ENCODE data around the gene MLXIP.
"Not testable (repeated sequence)": the region's sequence is repeated elsewhere in the genome, so short reads cannot be mapped to it uniquely, and the experiment has no call there.

MLXIP gene

DNA sequence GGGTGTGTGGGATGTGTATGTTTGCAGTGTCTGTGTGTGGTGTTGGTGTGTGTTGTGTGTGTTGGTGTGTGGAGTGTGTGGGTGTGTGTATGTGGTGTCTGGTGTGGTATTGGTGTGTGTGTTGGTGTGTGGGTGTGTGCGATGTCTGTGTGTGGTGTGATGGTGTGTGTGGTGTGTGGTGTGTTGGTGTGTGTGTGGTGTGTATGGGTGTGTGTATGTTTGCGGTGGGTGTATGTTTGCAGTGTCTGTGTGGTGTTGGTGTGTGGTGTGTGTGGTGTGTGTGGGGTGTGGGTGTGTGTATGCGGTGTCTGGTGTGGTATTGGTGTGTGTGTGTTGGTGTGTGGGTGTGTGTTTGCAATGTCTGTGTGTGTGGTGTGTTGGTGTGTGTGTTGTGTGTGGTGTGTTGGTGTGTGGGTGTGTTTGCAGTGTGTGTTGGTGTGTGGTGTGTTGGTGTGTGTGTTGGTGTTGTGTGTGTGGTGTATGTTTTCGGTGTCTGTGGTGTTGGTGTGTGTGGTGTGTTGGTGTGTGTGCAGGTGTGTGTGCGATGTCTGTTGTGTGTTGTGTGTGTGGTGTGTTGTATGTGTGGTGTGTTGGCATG is 15.7 kb downstream of the MLXIP start:
- FAIRE-seq (no peak), DNase-seq (ENCODE audit: extremely low spot score, insufficient read length, low read depth) (no peak)

DNA sequence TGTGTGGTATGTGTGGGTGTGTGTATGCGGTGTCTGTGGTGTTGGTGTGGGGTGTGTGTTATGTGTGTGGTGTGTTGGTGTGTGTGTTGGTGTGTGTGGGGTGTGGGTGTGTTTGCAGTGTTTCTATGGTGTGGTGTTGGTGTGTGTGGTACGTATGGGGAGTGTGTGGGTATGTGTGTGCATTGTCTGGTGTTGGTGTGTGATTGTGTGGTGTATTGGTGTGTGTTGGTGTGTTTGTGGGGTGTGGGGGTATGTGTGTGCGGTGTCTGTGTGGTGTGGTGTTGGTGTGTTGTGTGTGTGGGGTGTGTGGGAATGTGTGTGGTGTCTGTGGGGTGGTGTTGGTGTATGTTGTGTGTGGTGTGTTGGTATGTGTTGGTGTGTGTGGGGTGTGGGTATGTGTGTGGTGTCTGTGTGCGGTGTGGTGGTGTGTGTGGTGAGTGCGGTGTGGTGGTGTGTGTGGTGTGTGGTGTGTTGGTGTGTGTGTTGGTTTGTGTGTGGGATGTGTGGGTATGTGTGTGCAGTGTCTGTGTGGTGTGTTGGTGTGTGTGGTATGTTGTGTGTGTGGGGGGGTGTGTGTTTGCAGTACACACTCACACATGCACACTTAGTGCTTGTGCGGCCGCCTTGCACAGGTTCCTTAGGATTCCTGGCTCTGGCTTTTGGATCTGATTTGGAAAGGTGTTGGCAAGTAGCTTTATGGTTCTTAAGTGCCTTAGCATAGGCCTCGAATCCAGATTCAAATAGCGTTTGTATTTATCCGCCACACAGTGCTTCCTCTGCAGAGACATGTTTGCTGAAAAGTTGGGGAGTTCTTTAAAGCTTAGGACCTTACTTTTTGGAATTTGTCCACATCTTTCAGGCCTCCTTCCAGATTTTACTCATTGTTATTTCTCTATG is 16.4 kb downstream of the MLXIP start:
- no peak for DNase-seq (ENCODE audit: extremely low spot score, insufficient read length, low read depth)
- no peak for FAIRE-seq

DNA sequence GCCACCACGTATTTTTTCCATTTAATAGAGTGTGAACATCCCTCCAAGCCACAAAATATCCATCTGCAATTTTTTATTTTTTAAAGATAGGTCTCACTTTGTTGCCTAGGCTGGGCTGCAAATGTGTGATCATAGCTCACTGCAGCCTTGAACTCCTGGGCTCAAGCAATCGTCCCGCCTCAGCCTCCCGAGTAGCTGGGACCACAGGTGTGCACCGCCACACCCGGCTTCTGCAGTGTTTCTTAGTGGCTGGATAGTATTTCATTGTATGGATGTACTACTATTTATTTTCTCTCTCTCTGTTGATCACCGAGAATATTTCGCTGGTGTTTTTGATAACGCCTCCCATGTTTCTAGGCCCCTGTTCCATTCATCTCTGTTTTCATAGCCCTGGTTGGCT is 17.5 kb downstream of the MLXIP start:
- no peak for FAIRE-seq
- no peak for DNase-seq (ENCODE audit: extremely low spot score, insufficient read length, low read depth)

DNA sequence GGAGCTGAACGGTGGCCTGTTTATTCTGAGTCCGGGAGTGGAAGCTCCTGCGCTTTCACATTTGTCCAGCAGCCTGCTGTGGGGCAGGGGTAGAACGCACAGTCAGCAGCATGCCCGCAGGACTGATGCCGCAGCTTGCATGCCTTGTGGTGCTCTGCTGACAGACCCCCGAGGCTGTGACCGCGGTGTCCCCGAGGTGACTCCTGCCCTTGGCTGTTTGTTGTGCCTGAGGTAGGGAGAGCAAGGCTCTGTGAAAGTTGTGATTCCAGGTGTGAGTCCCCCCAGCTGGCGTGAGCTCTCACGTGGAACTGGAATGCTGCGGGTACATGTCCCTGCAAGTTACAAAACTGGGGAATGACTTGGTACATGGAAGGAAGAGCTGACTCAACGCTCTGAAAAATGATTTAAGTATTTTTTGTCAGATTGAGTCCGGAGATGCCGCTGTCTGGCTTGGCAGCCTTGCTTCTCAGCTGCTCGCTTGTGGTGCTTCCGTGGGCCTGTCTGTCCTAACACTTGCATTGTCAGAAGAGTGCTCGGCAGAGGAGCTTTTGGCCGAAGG is 18.1 kb downstream of the MLXIP start:
- FAIRE-seq (no peak), DNase-seq (ENCODE audit: extremely low spot score, insufficient read length, low read depth) (no peak)

DNA sequence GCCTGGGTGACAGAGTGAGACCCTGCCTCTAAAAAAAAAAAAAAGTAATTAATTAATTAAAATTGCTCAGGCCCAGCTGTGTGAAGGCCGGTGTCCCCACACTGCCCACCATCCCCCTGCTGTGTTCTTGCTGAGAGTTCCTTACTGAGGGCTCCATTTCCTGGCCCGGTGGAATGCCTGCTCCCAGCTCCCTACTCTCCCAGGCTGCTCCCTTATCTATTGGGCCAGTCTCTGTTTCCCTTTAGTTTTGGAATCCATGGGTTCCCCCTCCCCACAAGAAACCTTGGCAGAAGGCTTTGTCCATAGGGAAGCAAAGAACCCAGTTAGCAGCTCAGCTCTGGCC is 19.0 kb downstream of the MLXIP start:
- FAIRE-seq (no peak), DNase-seq (ENCODE audit: extremely low spot score, insufficient read length, low read depth) (no peak)

DNA sequence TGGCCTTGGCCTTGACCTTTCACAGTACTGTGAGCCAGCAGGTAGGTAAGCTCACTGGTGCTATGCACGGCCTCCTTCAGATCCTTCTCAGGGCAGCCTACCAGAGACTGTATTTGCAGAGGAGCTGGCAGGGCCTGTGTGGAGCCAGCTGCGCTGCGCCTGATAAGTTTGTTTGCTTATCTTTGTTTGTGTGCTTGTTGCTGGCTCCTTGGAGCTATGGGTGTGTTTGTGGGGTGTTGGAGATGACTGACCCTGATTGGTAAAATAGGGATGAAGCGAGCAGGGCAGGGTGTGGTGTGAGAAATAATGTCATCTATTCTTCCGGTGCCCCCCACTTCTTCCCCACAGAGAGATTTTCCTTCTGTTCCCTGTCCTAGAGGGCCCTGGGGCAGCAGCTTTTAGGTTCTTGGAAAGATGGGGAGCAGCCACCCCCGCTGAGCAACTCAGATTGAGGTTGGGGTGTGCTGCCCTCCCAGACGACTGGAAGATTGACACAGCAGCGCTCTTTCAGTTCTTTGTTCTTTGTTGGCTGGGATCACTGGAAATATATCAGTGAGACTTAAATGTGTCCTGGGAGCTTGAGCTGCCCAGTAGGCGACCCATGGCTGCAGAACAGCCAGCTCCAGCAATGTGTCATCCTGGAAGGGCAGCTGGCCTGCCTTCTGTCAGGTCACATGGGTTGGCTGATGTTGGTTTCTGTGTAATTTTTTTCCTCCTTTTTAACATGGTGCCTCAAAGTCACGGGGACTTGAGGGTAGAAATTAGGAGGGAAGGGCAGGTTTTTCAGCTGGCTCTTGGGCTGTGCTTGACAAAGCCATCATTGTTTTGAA is 19.6 kb downstream of the MLXIP start:
- DNase-seq (ENCODE audit: extremely low spot score, insufficient read length, low read depth) (no peak), FAIRE-seq (no peak)

DNA sequence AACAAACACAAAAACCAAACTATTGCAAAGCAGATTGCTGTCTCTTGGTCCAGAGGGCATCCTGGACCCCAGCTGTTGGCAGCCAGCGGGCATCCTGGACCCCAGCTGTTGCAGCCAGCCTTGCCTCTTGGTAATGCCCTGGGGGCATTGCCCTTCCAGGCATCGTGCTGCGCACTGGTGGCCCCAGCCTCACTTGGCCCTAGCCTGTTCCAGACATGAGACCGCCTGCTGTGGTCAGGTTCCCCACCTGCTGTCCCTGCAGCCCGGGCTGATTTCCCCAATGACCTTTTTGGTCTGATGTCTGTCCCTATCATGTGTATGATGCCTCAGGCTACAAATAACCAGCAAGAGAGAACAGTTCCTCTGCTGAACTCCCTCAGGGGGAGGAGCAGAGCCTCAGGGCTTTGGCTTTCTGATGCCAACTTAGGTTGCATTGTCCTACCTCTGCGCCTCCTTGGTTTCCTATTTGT is 20.8 kb downstream of the MLXIP start:
- DNase-seq (ENCODE audit: extremely low spot score, insufficient read length, low read depth), result no peak
- FAIRE-seq, result no peak

DNA sequence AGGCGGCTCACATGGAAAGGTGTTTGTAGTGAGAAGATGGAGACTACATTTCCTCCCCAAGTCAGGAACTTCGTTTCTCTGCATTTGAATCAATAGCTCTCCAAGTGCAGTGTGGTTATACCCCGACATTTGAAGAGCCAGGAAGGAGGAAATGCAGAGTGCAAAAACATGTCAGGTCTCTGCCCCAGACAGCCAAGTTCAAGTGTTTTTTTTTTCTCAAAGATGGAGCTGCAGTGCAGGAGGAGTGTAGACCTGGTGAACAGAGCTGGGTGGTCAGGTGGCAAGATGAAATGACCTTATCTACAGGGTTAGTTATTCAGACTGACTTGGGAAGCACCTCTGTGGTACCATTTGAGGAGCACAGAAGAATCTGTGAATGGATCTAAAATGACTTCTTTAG is 21.3 kb downstream of the MLXIP start:
- DNase-seq (ENCODE audit: extremely low spot score, insufficient read length, low read depth), result no peak
- FAIRE-seq, result no peak

DNA sequence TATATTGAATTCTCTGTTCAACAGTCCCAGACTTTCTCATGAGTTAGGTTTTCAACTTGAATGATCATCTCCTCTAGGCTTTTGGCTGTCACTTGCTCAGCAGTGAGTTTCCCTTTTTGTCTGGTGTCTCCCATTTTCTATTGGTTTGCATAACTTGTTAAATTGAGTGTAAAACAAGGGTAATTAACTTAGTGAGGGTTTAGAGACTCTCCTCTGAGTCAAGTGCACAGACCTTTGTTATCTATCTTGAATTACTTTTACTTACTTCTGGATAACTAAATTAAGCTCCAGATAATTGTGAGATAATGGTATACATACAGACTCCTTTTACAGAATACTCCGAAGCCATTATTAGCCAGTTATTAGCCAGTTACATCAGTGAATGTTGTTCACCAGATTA is 22.0 kb downstream of the MLXIP start:
- DNase-seq (ENCODE audit: extremely low spot score, insufficient read length, low read depth), result no peak
- no peak for FAIRE-seq

DNA sequence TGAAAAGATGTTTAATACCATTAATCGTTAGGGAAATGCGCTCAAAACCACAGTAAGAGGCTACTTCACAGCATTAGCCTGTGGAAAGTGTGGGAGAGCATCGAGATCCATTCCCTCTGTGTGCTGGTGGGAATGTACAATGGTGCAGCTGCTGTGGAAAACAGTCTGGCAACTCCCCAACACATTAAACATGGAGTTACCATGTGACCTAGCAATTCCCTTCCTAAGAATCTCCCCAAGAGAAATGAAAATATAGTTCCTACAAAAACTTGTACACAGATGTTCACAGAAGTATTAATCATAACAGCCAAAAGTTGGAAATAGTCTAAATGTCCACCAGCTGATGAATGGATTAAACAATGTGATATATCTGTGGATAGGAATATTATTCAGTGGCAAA is 23.8 kb downstream of the MLXIP start:
- DNase-seq (ENCODE audit: extremely low spot score, insufficient read length, low read depth) (no peak), FAIRE-seq (no peak)

DNA sequence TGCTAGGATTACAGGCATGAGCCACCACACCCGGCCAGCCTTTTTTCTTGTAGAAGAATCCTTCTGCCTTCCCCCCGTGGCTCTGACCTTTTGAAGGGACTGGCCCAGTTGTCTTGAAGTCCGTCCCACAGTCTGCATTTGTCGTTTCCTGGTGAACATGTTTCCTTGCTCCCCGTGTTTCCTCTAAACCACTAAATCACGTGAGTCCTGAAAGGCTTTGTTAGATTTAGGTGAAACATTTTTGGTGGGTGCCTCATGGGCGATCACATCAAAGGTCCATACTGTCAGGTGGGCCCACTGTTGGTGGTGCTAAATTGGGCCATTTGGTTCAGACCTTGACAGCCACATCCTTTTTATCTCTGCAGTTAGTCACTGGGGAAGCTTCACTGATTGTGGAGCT is 26.3 kb downstream of the MLXIP start:
- FAIRE-seq (no peak), DNase-seq (ENCODE audit: extremely low spot score, insufficient read length, low read depth) (no peak)

DNA sequence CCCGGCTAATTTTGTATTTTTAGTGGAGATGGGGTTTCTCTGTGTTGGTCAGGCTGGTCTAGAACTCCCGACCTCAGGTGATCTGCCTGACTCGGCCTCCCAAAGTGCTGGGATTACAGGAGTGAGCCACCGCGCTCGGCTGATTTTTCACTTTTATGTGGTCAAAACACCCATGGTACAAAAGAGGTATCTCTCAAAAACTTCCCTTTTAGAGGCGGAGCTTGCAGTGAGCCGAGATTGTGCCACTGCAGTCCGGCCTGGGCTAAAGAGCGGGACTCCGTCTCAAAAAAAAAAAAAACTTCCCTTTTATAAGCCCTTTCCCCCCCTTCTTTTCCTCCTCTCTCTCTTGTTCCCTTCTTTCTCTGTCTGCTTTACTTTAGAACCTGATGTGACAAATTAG is 26.9 kb downstream of the MLXIP start:
- FAIRE-seq; DNase-seq (ENCODE audit: extremely low spot score, insufficient read length, low read depth): not testable (repeated sequence)

DNA sequence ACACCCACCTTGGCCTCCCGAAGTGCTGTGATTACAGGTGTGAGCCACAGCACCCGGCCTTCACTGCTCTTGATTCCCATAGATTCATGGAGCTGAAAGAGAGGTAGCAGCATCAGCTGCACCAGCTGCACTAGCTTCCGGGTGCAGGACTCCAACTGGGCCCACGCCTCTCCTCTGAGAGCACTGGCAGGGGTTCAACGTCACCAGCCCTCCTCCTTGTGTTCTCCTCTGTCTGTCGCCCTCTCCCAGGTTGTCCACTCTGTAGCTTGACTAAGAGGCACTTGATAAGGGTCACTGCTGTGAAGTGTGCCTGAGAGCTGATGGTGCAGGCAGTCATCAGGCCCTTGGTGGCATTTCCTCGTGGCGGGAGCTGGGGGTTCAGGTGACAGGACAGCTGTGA is 28.3 kb downstream of the MLXIP start:
- DNase-seq (ENCODE audit: extremely low spot score, insufficient read length, low read depth) (no peak), FAIRE-seq (no peak)

DNA sequence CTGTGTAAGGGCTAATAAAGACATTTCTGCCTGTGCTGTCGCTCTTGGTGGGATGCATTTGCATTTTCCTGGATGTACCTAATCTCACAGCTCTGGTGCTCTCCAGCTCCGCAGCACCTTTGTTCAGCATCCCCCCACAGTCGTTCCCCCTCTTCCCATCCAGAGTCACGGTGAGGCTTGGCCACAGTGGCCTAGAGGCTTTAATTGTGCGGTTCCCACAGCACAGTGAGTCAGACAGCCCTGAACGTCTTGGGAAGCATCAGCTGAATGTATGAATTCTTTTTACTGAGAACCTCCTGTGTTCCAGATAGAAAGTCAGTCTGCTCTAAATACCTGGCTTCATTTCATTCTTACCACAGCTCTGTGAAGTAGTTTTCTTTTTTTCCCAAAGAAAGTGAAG is 28.7 kb downstream of the MLXIP start:
- DNase-seq (ENCODE audit: extremely low spot score, insufficient read length, low read depth), result no peak
- no peak for FAIRE-seq

DNA sequence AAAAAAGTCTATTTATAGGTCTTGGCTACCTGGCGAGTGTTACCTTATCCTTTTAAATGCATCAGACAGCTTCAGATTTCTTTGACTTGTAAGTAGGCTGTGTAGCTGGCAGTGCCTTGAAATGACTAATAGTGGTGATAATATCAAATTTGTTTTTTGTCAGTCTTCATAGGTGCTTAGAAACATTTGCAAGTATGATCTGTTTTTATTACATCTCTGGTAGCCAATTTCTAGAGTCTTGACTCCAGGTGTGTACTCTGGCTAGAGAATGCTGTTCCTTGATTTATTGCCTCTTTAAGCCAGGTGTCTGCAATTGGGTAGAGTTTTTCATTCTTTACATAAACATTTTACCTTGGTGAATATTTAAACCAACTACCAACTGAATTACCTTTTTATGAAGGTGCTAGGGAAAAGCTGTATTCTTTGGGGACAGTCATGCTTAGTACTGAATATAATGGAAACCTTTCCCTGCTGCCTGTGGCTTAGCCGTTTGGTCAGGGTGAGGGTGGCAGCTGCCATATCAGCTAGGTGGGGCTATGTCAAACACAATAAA is 32.6 kb downstream of the MLXIP start:
- FAIRE-seq, result no peak

DNA sequence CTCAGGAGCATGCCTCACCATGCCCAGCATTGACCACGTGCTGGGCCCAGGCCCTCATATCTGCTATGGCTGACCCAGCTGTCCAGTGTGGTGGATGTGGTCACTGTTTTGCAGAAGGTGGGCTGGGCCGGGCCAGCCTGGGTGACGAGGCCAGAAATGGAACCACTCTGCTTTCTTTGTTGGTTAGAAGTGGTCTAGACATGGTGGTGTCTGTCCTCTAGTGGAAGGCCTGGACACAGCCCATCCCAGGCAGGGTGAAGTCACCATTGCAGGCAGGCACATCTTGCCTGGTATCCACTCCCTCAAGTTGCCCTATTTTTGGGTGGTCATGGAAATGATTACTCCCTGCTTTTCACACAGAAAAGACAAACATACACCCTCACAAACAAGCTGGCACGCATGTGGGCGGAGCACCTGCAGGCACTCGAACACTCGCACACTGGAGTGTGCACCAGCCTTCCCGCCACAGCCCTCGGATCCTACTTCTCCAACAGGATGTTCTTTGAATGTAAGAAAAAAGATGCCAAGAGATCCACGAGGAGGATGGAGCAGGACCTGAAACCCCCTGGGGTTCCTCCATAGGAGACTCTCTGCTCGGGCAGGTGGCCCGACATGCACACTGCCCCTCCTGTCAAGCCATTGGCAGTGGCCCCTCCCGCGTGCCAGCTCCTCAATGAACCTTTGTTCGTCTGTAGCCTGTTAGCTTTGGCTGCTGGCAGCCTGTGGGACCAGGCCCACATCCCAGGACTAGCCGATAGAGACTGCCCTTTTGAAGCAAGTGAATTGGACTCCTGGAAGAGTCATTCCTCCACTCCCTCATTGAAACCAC is 38.4 kb downstream of the MLXIP start:
- DNase-seq (ENCODE audit: extremely low spot score, insufficient read length, low read depth), result no peak
- no peak for FAIRE-seq

More for the DNA sequence above, 32.6 kb downstream of the MLXIP start:
- no peak for DNase-seq (ENCODE audit: extremely low spot score, insufficient read length, low read depth)

DNA sequence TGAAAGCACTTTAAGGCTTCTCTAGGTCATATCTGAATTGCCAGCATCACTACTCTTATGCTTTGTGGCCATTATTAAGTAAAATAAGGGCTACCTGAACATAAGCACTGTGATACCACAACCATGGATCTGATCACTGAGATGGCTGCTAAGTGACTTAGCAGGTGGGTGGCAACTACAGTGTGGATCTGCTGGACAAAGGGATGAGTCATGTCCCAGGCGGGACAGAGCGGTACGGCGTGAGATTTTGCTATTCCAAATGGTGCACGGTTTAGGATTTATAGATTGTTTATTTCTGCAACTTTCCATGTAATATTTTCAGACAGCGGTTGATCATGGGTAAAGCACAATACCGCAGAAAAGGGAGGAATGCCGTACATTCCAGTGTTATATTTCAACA is 39.4 kb downstream of the MLXIP start:
- DNase-seq (ENCODE audit: extremely low spot score, insufficient read length, low read depth) (no peak), FAIRE-seq (no peak)

DNA sequence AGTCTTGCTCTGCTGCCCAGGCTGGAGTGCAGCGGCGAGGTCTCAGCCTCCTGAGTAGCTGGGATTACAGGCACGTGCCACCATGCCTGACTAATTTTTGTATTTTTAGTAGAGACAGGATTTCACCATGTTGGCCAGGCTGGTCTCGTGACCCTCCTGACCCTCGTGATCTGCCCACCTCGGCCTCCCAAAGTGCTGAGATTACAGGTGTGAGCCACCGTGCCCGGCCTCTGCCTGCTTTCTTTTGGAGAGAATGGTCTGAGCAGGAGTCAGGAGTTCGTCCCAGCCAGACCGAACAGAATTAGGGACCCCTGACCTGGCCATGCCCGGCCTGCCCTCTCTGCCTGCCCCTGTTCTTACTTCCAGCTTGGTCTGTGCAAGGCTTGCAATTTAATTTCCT is 42.8 kb downstream of the MLXIP start:
- FAIRE-seq; DNase-seq (ENCODE audit: extremely low spot score, insufficient read length, low read depth): not testable (repeated sequence)

DNA sequence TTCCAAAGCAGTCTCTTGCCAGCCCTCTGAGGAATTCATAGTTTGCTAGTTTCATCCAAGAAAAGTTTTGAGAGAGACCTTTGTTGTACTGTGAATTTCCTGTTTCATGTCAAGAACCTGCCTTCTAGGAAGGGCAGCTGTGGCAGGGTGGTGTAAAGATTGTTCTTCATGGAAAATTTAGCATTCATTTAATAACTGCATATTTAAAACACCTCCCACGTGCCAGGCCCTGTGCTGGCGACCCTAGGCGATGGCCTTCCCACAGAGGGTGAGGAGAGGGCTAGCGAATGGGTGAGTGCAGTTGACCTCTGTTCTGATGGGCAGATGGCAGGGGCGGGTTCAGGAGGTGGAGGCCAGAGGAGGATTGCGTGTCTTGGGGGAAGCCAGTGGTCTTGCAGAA is 43.2 kb downstream of the MLXIP start:
- DNase-seq (ENCODE audit: extremely low spot score, insufficient read length, low read depth) (no peak), FAIRE-seq (no peak)
